Measurements from ENCODE around the gene MGLL. TPM values are rescaled to one million over a fixed set of nuclear protein-coding genes. Genes with fewer than 3 reads are reported as not detected.
A peak's percentile ranks its signal among the peaks of the same experiment; 100 is the strongest.

Gene MGLL
- total and polyA plus RNA-seq, 7 donors, result 24.7 to 220 (median 46.8) TPM

- no peak overlapping the region for H3K4me3 ChIP-seq
- intact Hi-C loops (cut with DNase I), result no loop called here
- no peaks in the 10 kb centered on the region for H3K9me3 ChIP-seq
- H3K4me1 ChIP-seq, result peaks cover 0 to 92% (median 82%) of the 10 kb centered on the region in 4 donors
- no peaks in the 10 kb centered on the region for H3K36me3 ChIP-seq
- H3K27ac ChIP-seq, result peak overlapping the region; percentile 87 to 95 (median 94)
- H3K27me3 ChIP-seq, result no peaks in the 10 kb centered on the region
- DNase-seq, result peak; percentile 53
- TF ChIP-seq POLR2A (IDR thresholded peaks at IDR 0.05) (no peak), CTCF (IDR thresholded peaks at IDR 0.05) (no peak), POLR2AphosphoS5 (IDR thresholded peaks at IDR 0.05) (no peak), EP300 (IDR thresholded peaks at IDR 0.05) (no peak)
- 61 to 86% methylated on average over 7 of the region's 7 CpGs for WGBS, 2 donors
These were observed 38.0 kb downstream of the MGLL start for GRCh38 chr3:127784283-127784682.

GRCh38 chr3:127783642-127784160 lies 38.6 kb downstream of the MGLL start:
- intact Hi-C loops (cut with DNase I), result no loop called here
- TF ChIP-seq POLR2A (IDR thresholded peaks at IDR 0.05), result no peak
- no peak for TF ChIP-seq CTCF (IDR thresholded peaks at IDR 0.05)
- no peak for TF ChIP-seq EP300 (IDR thresholded peaks at IDR 0.05)
- TF ChIP-seq POLR2AphosphoS5 (IDR thresholded peaks at IDR 0.05), result no peak
- Histone ChIP-seq H3K27ac (peak overlapping the region in 3 of 4 donors; percentile 93 to 95 (median 94)), H3K36me3 (no peaks in the 10 kb centered on the region), H3K27me3 (no peaks in the 10 kb centered on the region), H3K9me3 (no peaks in the 10 kb centered on the region), H3K4me1 (peaks cover 0 to 86% (median 79%) of the 10 kb centered on the region in 4 donors), H3K4me3 (no peak overlapping the region)
- DNase-seq, result peak; percentile 30
- 74 to 76% methylated on average over 4 of the region's 4 CpGs for WGBS, 2 donors

GRCh38 chr3:127783166-127783565 lies 39.1 kb downstream of the MGLL start:
- 91% methylated on average over 9 of the region's 9 CpGs for WGBS, 2 donors
- Histone ChIP-seq H3K9me3 (no peaks in the 10 kb centered on the region), H3K36me3 (no peaks in the 10 kb centered on the region), H3K4me3 (no peak overlapping the region), H3K27ac (peak overlapping the region in 3 of 4 donors; percentile 93 to 95 (median 94)), H3K27me3 (no peaks in the 10 kb centered on the region), H3K4me1 (peaks cover 0 to 84% (median 75%) of the 10 kb centered on the region in 4 donors)
- TF ChIP-seq CTCF (IDR thresholded peaks at IDR 0.05), result no peak
- no peak for TF ChIP-seq EP300 (IDR thresholded peaks at IDR 0.05)
- no peak for TF ChIP-seq POLR2A (IDR thresholded peaks at IDR 0.05)
- no peak for TF ChIP-seq POLR2AphosphoS5 (IDR thresholded peaks at IDR 0.05)
- DNase-seq, result peak; percentile 34
- intact Hi-C loops (cut with DNase I), result no loop called here

DNA sequence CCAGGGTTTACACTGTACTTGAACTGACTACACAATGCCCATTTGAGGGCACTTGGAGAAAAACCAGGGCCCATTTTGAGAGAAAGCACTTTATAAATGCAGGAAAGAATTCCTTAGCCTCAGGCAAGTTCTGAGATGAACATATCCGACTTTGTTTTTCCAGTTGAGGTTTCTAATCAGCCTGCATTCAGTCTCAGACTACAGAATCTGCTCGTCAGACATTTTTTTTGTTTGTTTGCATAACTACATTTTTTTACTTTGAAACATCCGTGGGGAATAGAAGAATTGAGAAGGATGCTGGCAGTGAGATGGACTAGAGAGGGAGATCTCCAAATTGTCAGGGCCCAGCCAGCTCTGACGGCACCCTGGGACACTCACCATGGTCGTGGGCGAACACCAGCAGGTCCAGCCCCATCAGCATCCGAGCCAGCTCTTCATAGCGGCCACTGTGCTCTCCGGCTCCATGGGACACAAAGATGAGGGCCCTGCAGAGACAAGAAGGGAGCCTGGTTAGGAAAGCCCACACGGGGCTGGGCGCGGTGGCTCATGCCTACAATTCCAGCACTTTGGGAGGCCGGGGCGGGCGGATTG lies 40.8 kb downstream of the MGLL start:
- DNase-seq, result no peak

More for the DNA sequence above, 40.8 kb downstream of the MGLL start:
- H3K27ac ChIP-seq, result peak overlapping the region; percentile 57 to 95 (median 82)
- WGBS, 2 donors, result 87 to 89% methylated on average over 15 of the region's 15 CpGs
- peaks cover 0 to 74% (median 65%) of the 10 kb centered on the region in 4 donors for H3K4me1 ChIP-seq
- H3K9me3 ChIP-seq, result no peaks in the 10 kb centered on the region
- intact Hi-C loops (cut with DNase I), result no loop called here
- no peaks in the 10 kb centered on the region for H3K27me3 ChIP-seq
- no peaks in the 10 kb centered on the region for H3K36me3 ChIP-seq
- TF ChIP-seq EP300 (IDR thresholded peaks at IDR 0.05), result no peak
- no peak for TF ChIP-seq POLR2AphosphoS5 (IDR thresholded peaks at IDR 0.05)
- TF ChIP-seq CTCF (IDR thresholded peaks at IDR 0.05), result no peak
- no peak for TF ChIP-seq POLR2A (IDR thresholded peaks at IDR 0.05)
- no peak overlapping the region for H3K4me3 ChIP-seq
